Measurements from ENCODE around the gene FMNL2.

DNA sequence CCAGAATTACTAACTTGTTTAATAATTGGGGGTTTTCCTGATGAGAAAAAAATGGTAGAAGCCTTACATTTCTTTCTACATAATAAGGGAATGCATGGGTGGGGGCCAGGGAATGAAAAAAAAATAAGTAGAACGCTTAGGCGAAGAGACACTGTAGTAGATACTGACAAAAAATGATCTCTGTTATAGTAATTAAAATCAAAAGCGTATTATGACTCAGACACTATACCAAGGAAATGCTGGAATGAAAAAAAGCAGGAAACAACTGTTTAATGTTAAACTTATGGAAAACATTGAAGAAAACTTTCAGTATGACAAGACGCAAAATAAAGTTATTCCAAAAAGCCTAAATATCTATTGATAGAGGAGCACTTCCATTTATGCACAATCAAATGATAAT lies 339.4 kb downstream of the FMNL2 start:
- TF ChIP-seq, protein P1, sequence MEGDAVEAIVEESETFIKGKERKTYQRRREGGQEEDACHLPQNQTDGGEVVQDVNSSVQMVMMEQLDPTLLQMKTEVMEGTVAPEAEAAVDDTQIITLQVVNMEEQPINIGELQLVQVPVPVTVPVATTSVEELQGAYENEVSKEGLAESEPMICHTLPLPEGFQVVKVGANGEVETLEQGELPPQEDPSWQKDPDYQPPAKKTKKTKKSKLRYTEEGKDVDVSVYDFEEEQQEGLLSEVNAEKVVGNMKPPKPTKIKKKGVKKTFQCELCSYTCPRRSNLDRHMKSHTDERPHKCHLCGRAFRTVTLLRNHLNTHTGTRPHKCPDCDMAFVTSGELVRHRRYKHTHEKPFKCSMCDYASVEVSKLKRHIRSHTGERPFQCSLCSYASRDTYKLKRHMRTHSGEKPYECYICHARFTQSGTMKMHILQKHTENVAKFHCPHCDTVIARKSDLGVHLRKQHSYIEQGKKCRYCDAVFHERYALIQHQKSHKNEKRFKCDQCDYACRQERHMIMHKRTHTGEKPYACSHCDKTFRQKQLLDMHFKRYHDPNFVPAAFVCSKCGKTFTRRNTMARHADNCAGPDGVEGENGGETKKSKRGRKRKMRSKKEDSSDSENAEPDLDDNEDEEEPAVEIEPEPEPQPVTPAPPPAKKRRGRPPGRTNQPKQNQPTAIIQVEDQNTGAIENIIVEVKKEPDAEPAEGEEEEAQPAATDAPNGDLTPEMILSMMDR (IDR thresholded peaks at IDR 0.05): no peak
- no peak for TF ChIP-seq POLR2A (IDR thresholded peaks at IDR 0.05)

Measured in thyroid gland (tissue), 4 donors.